ENCODE results near the gene CYP2J2.
"Not testable (repeated sequence)": the region's sequence is repeated elsewhere in the genome, so short reads cannot be mapped to it uniquely, and the experiment has no call there.

Gene CYP2J2

GRCh38 chr1:59921258-59921899 is 5.2 kb downstream of the CYP2J2 start:
- in situ Hi-C loops (cut with MboI; ENCODE audit: low sequenced_read_pairs), result not testable (repeated sequence)

- in situ Hi-C loops (cut with MboI; ENCODE audit: low sequenced_read_pairs), result no loop called here
Measured at GRCh38 chr1:59919746-59920145, 6.8 kb downstream of the CYP2J2 start.

GRCh38 chr1:59917785-59918180 is 8.8 kb downstream of the CYP2J2 start:
- in situ Hi-C loops (cut with MboI; ENCODE audit: low sequenced_read_pairs), result no loop called here

- in situ Hi-C loops (cut with MboI; ENCODE audit: low sequenced_read_pairs), result no loop called here
Measured at GRCh38 chr1:59917026-59917784, 9.4 kb downstream of the CYP2J2 start.

- in situ Hi-C loops (cut with MboI; ENCODE audit: low sequenced_read_pairs), result no loop called here
Measured at GRCh38 chr1:59915516-59915915, 11.1 kb downstream of the CYP2J2 start.

- in situ Hi-C loops (cut with MboI; ENCODE audit: low sequenced_read_pairs), result not testable (repeated sequence)
Measured at GRCh38 chr1:59914791-59915286, 11.7 kb downstream of the CYP2J2 start.

- in situ Hi-C loops (cut with MboI; ENCODE audit: low sequenced_read_pairs), result no loop called here
Measured at GRCh38 chr1:59908682-59909081, 17.9 kb downstream of the CYP2J2 start.

GRCh38 chr1:59908084-59908483 is 18.5 kb downstream of the CYP2J2 start:
- in situ Hi-C loops (cut with MboI; ENCODE audit: low sequenced_read_pairs), result no loop called here

- in situ Hi-C loops (cut with MboI; ENCODE audit: low sequenced_read_pairs), result no loop called here
Measured at GRCh38 chr1:59906931-59907330, 19.6 kb downstream of the CYP2J2 start.

- in situ Hi-C loops (cut with MboI; ENCODE audit: low sequenced_read_pairs), result no loop called here
Measured at GRCh38 chr1:59903141-59903754, 23.3 kb downstream of the CYP2J2 start.

- in situ Hi-C loops (cut with MboI; ENCODE audit: low sequenced_read_pairs), result no loop called here
Measured at GRCh38 chr1:59901770-59902388, 24.7 kb downstream of the CYP2J2 start.

GRCh38 chr1:59900640-59901039 is 25.9 kb downstream of the CYP2J2 start:
- in situ Hi-C loops (cut with MboI; ENCODE audit: low sequenced_read_pairs), result no loop called here

GRCh38 chr1:59898927-59899326 is 27.6 kb downstream of the CYP2J2 start:
- in situ Hi-C loops (cut with MboI; ENCODE audit: low sequenced_read_pairs), result no loop called here

GRCh38 chr1:59897165-59897564 is 29.4 kb downstream of the CYP2J2 start:
- in situ Hi-C loops (cut with MboI; ENCODE audit: low sequenced_read_pairs), result no loop called here

- in situ Hi-C loops (cut with MboI; ENCODE audit: low sequenced_read_pairs), result no loop called here
Measured at GRCh38 chr1:59892841-59893811, 33.4 kb downstream of the CYP2J2 start.

GRCh38 chr1:59885160-59885832 is 41.3 kb downstream of the CYP2J2 start:
- in situ Hi-C loops (cut with MboI; ENCODE audit: low sequenced_read_pairs), result no loop called here

- in situ Hi-C loops (cut with MboI; ENCODE audit: low sequenced_read_pairs), result no loop called here
Measured at GRCh38 chr1:59880735-59881134, 45.8 kb downstream of the CYP2J2 start.

- in situ Hi-C loops (cut with MboI; ENCODE audit: low sequenced_read_pairs), result no loop called here
Measured at GRCh38 chr1:59879996-59880505, 46.5 kb downstream of the CYP2J2 start.

- in situ Hi-C loops (cut with MboI; ENCODE audit: low sequenced_read_pairs), result no loop called here
Measured at GRCh38 chr1:59879574-59879973, 47.0 kb downstream of the CYP2J2 start.

GRCh38 chr1:59878370-59878769 is 48.2 kb downstream of the CYP2J2 start:
- in situ Hi-C loops (cut with MboI; ENCODE audit: low sequenced_read_pairs), result no loop called here

Measured in hTERT RPE-1 (cell line).